ENCODE results near the gene SPOUT1. TPM values are rescaled to one million over a fixed set of nuclear protein-coding genes. Genes with fewer than 3 reads are reported as not detected.

Gene SPOUT1
- total and polyA plus RNA-seq, 11 donors: 6.1 to 24.7 (median 15.1) TPM

DNA sequence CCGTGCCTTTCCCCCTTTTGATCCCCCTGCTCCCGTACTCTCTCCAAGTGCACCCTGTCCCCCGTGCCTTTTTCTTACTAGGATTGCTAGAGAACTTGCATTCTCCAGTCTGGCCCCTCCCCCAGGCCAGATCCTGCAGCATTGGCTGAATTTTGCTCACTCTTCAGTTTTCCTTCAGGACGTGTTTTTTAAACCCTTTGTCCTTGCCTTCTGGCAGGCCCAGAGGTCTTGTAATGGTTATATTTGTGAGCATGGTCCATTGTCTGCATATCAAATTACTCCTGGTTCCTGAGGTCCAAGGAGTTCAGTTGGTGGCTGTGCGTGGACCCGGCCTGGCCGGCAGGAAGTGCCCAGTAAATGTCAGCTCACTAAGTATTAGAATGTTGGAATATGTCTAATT is 41.9 kb downstream of the SPOUT1 start:
- Histone ChIP-seq H3K27ac (peak overlapping the region in 11 of 12 donors; percentile 79 to 92 (median 87)), H3K27me3 (no peaks in the 10 kb centered on the region)
- peak in 1 of 5 donors; percentile 26 for DNase-seq

DNA sequence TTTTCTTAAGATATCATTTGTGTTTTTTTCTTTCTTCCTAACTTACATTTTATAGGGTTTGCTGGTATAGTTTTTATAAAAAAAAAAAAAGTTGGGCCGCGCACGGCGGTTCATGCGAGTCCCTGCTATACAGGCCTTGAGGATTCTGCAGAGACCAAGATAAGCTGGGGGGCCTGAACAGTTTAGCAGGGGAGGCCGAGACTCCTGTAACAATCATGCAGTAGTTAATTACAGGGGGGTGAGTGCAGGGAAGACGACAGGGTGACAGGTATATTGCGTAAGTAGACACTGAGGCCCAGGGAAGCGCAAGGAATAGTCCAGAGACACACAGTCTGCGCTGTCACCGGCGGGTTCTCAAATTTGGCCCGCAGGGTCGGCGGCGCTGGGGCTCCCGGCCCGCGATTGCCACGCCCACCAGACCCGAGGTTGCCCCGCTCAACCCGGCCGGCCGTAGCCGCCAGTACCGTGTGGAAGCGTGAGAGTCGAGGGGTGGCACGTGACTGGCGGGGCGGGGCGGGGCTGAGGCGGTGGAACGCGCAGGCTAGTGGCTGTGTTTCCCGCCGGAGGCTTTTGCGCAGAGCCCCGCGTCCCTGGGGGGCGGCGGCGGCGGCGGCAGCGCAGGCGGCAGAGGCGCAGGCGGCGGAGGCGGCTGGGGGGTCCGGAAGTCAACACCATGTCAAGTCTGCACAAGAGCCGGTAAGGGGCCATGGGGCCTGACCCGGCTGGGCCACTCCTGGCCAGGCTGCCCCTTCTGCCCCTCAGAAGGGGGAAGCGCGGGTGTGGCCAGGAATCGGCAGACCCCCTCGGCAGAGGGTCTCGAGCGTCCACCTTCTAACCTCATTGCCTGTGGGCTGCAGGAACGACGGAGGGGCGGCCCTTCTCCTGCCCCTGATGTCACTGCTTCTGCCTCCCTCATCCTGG is 42.7 kb downstream of the SPOUT1 start, which contains the start of gene TBC1D13:
Gene TBC1D13, plus strand, starts transcription at position 573 of the 921 bp plus-strand sequence. Its CDS starts 101 bp downstream, at position 674.
- peaks cover 0 to 2% (median 0%) of the 10 kb centered on the region in 12 donors for H3K9me3 ChIP-seq
- peak in 1 of 2 donors; percentile 73 for TF ChIP-seq POLR2A (IDR thresholded peaks at IDR 0.05)
- TF ChIP-seq, protein P1, sequence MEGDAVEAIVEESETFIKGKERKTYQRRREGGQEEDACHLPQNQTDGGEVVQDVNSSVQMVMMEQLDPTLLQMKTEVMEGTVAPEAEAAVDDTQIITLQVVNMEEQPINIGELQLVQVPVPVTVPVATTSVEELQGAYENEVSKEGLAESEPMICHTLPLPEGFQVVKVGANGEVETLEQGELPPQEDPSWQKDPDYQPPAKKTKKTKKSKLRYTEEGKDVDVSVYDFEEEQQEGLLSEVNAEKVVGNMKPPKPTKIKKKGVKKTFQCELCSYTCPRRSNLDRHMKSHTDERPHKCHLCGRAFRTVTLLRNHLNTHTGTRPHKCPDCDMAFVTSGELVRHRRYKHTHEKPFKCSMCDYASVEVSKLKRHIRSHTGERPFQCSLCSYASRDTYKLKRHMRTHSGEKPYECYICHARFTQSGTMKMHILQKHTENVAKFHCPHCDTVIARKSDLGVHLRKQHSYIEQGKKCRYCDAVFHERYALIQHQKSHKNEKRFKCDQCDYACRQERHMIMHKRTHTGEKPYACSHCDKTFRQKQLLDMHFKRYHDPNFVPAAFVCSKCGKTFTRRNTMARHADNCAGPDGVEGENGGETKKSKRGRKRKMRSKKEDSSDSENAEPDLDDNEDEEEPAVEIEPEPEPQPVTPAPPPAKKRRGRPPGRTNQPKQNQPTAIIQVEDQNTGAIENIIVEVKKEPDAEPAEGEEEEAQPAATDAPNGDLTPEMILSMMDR (IDR thresholded peaks at IDR 0.05): no peak
- intact Hi-C loops (cut with DNase I): loop anchor here in 5 of 10 donors (1.0 to 5.0 kb wide), 5 partner anchors 14 to 85 kb away; partner anchors contain the start of gene PKN3 (in 2 of the 5)

More for the DNA sequence above, 41.9 kb downstream of the SPOUT1 start:
- H3K36me3 ChIP-seq: peaks cover 0 to 42% (median 29%) of the 10 kb centered on the region in 9 donors
- peak overlapping the region; percentile 77 to 100 (median 95) for H3K4me3 ChIP-seq
- TF ChIP-seq, protein P1 (IDR thresholded peaks at IDR 0.05): no peak
- no peak for TF ChIP-seq POLR2A (IDR thresholded peaks at IDR 0.05)
- intact Hi-C loops (cut with DNase I): loop anchor here in 5 of 10 donors (1.0 to 5.0 kb wide), 5 partner anchors 15 to 85 kb away; partner anchors contain the start of gene PKN3 (in 2 of the 5)
- peak in 2 of 4 donors; percentile 1 to 9 for ATAC-seq
- peaks cover 0 to 26% (median 15%) of the 10 kb centered on the region in 12 donors for H3K4me1 ChIP-seq
- no peaks in the 10 kb centered on the region for H3K9me3 ChIP-seq
- 1 to 3% (median 3%) methylated on average over 7 of the region's 7 CpGs for WGBS, 4 donors

DNA sequence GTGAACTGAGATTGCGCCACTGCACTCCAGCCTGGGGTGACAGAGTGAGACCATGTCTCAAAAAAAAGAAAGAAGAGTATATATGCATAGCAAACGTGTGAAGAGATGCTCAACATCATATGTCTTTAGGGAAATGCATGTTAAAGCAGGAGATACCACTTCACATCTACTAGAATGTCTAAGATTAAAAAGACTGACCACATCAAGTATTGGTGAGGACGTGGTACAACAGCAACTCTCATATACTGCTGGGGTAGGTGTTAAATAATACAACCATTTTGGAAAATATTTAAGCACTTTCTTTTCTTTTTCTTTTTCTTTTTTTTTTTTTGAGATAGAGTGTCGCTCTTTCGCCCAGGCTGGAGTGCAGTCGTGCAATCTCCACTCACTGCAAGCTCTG is 44.2 kb downstream of the SPOUT1 start:
- no peak for ATAC-seq
- H3K27me3 ChIP-seq: no peaks in the 10 kb centered on the region
- intact Hi-C loops (cut with DNase I): loop anchor here in 2 of 10 donors (1.0 to 5.0 kb wide), 3 partner anchors 12 to 83 kb away; partner anchors contain the start of gene PKN3 (in 1 of the 2)

More for the DNA sequence above, 42.7 kb downstream of the SPOUT1 start, which contains the start of gene TBC1D13:
- ATAC-seq (peak; percentile 87 to 98 (median 98)), DNase-seq (peak; percentile 91 to 93 (median 92))
- Histone ChIP-seq H3K27ac (peak within 1 kb of the TSS; percentile 70 to 92 (median 87)), H3K27me3 (no peaks in the 10 kb centered on the region), H3K36me3 (peaks cover 0 to 35% (median 22%) of the 10 kb centered on the region in 9 donors), H3K4me3 (peak within 1 kb of the TSS; percentile 77 to 100 (median 95)), H3K4me1 (peaks cover 0 to 26% (median 15%) of the 10 kb centered on the region in 12 donors)
- 7 to 21% (median 10%) methylated on average over 23 to 64 of the region's 64 CpGs for WGBS, 4 donors

DNA sequence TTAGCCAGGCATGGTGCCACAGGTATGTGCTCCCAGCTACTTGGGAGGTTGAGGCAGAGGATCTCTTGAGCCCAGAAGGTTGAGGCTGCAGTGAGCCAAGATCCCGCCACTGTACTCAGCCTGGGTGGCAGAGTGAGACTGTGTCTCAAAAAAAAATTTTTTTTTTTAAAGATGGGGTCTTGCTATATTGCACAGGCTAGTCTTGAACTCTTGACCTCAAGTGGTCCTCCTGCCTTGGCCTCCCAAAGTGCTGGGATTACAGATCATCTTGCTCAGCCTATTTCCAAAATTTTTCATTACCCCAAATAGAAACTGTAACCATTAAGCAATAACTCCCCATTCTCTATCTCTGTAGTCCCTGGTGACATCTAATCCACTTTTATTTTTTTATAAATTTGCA is 46.9 kb downstream of the SPOUT1 start:
- Histone ChIP-seq H3K27ac (peak overlapping the region in 1 of 12 donors; percentile 54), H3K9me3 (peaks cover 0 to 10% (median 0%) of the 10 kb centered on the region in 12 donors), H3K4me3 (no peak overlapping the region), H3K4me1 (peaks cover 0 to 18% (median 5%) of the 10 kb centered on the region in 12 donors), H3K36me3 (no peaks in the 10 kb centered on the region), H3K27me3 (no peaks in the 10 kb centered on the region)
- no peak for TF ChIP-seq POLR2A (IDR thresholded peaks at IDR 0.05)
- TF ChIP-seq, protein P1 (IDR thresholded peaks at IDR 0.05): no peak
- intact Hi-C loops (cut with DNase I): no loop called here
- WGBS, 4 donors: 89 to 100% (median 93%) methylated on average over 1 of the region's 1 CpG
- no peak for ATAC-seq
- DNase-seq: no peak

More for the DNA sequence above, 44.2 kb downstream of the SPOUT1 start:
- Histone ChIP-seq H3K4me1 (peaks cover 0 to 26% (median 15%) of the 10 kb centered on the region in 12 donors), H3K4me3 (no peak overlapping the region), H3K27ac (no peak overlapping the region), H3K9me3 (peaks cover 0 to 10% (median 0%) of the 10 kb centered on the region in 12 donors), H3K36me3 (peaks cover 0 to 20% (median 8%) of the 10 kb centered on the region in 9 donors)
- WGBS, 4 donors: 96 to 99% (median 97%) methylated on average over 6 of the region's 6 CpGs
- no peak for DNase-seq
- no peak for TF ChIP-seq POLR2A (IDR thresholded peaks at IDR 0.05)
